GM23338 (cell line): Measurements from ENCODE around the gene FRMD4A. TPM values are rescaled to one million over a fixed set of nuclear protein-coding genes. Genes with fewer than 3 reads are reported as not detected.

Source experiments
- ATAC-seq: fragments of 200-7000 bp; cut with Tn5 transposase; 3 replicates; pipeline ENCODE4 v1.9.1; 2020
- DNase-seq: peaks from one replicate; pipeline ENCODE4 v3.0.0-alpha.2; 2015; ENCODE audit warnings: low spot score
- H2AFZ ChIP-seq: fragments of 200-600 bp; sonication (generic); 2 replicates; pipeline ENCODE4 v1.8.0; 2016; ENCODE audit warnings: antibody characterized with exemption, mild to moderate bottlenecking, moderate library complexity
- H3F3A ChIP-seq: fragments of 200-600 bp; sonication (generic); replicated peaks from 2 replicates; pipeline ENCODE4 v1.8.0; 2017; ENCODE audit warnings: antibody characterized with exemption, mixed run types, low read depth
- H3K27ac ChIP-seq: fragments of 200-600 bp; sonication (generic); 2 replicates; pipeline ENCODE4 v1.6.1; 2016; ENCODE audit warnings: low read depth
- H3K27me3 ChIP-seq: fragments of 200-600 bp; sonication (generic); 2 replicates; pipeline ENCODE4 v1.8.0; 2016; ENCODE audit warnings: mild to moderate bottlenecking, mixed run types, moderate library complexity; ENCODE audit not compliant: insufficient read depth
- H3K36me3 ChIP-seq: fragments of 200-600 bp; sonication (generic); 2 replicates; pipeline ENCODE4 v1.8.0; 2016; ENCODE audit warnings: mild to moderate bottlenecking; ENCODE audit not compliant: insufficient read depth
- H3K4me1 ChIP-seq: fragments of 200-600 bp; sonication (generic); 2 replicates; pipeline ENCODE4 v1.8.0; 2016; ENCODE audit warnings: mild to moderate bottlenecking, moderate library complexity; ENCODE audit not compliant: insufficient read depth
- H3K4me2 ChIP-seq: fragments of 200-600 bp; sonication (generic); 2 replicates; pipeline ENCODE4 v1.7.1; 2017; ENCODE audit warnings: mixed run types
- H3K4me3 ChIP-seq: fragments of 200-600 bp; sonication (generic); 2 replicates; pipeline ENCODE4 v1.6.1; 2016; ENCODE audit warnings: mixed run types
- H3K79me2 ChIP-seq: fragments of 200-600 bp; sonication (generic); replicated peaks from 2 replicates; pipeline ENCODE4 v1.8.0; 2017; ENCODE audit warnings: mild to moderate bottlenecking; ENCODE audit not compliant: insufficient read depth
- H3K9me2 ChIP-seq: fragments of 200-600 bp; sonication (generic); 2 replicates; pipeline ENCODE4 v1.8.0; 2017; ENCODE audit not compliant: insufficient read depth
- H4K20me1 ChIP-seq: fragments of 200-600 bp; sonication (generic); replicated peaks from 2 replicates; pipeline ENCODE4 v1.8.0; 2017; ENCODE audit warnings: mild to moderate bottlenecking; ENCODE audit not compliant: insufficient read depth
- H3K27ac Mint-ChIP-seq: 2 replicates; pipeline ENCODE4 v1.8.0; 2020; ENCODE audit warnings: inconsistent platforms, mild to moderate bottlenecking, moderate library complexity, mixed read lengths
- H3K27me3 Mint-ChIP-seq: 3 replicates; pipeline ENCODE4 v1.8.0; 2022; ENCODE audit warnings: low read depth, mild to moderate bottlenecking, moderate library complexity, mixed read lengths, inconsistent platforms; ENCODE audit not compliant: insufficient read depth, poor library complexity
- H3K36me3 Mint-ChIP-seq: 3 replicates; pipeline ENCODE4 v1.8.0; 2021; ENCODE audit warnings: low read depth, mild to moderate bottlenecking, inconsistent platforms, moderate library complexity, mixed read lengths
- H3K4me1 Mint-ChIP-seq: 3 replicates; pipeline ENCODE4 v1.8.0; 2020; ENCODE audit warnings: mild to moderate bottlenecking, inconsistent platforms, mixed read lengths
- H3K4me3 Mint-ChIP-seq: 3 replicates; pipeline ENCODE4 v1.8.0; 2021; ENCODE audit warnings: moderate library complexity, mild to moderate bottlenecking, inconsistent platforms, mixed read lengths
- H3K9me3 Mint-ChIP-seq: 3 replicates; pipeline ENCODE4 v1.8.0; 2020; ENCODE audit warnings: moderate library complexity, mild to moderate bottlenecking, inconsistent platforms, mixed read lengths
- CREB1 ChIP-seq: fragments of 250-450 bp; sonication (Bioruptor Pico); IDR thresholded peaks from 2 replicates; pipeline ENCODE4 v1.5.0; 2020; ENCODE audit warnings: low read depth, mild to moderate bottlenecking, moderate library complexity
- EZH2 ChIP-seq: fragments of 200-600 bp; sonication (generic); IDR thresholded peaks from one replicate; pipeline ENCODE4 v1.8.0; 2017; ENCODE audit warnings: antibody characterized with exemption, mild to moderate bottlenecking, low read depth; ENCODE audit not compliant: unreplicated experiment
- JUNB ChIP-seq: IDR thresholded peaks from one replicate; pipeline ENCODE4 v1.6.1; 2016; ENCODE audit warnings: antibody characterized with exemption; ENCODE audit not compliant: unreplicated experiment
- NANOG ChIP-seq: IDR thresholded peaks from 2 replicates; pipeline ENCODE4 v1.6.1; 2016; ENCODE audit warnings: antibody characterized with exemption, borderline replicate concordance
- POLR2AphosphoS5 ChIP-seq: IDR thresholded peaks from 2 replicates; pipeline ENCODE4 v1.6.1; 2016; ENCODE audit warnings: antibody characterized with exemption, low read depth
- STAT1 ChIP-seq: IDR thresholded peaks from one replicate; pipeline ENCODE4 v1.6.1; 2016; ENCODE audit warnings: antibody characterized with exemption; ENCODE audit not compliant: unreplicated experiment
- ZNF114 ChIP-seq: fragments of 250-450 bp; sonication (Bioruptor Pico); IDR thresholded peaks from 2 replicates; pipeline ENCODE4 v1.5.0; 2020; ENCODE audit warnings: mild to moderate bottlenecking, moderate library complexity
- ZNF331 ChIP-seq: fragments of 250-450 bp; sonication (Bioruptor Pico); IDR thresholded peaks from 2 replicates; pipeline ENCODE4 v1.5.0; 2020; ENCODE audit warnings: low read depth, mild to moderate bottlenecking, moderate library complexity
- polyA plus RNA-seq: library from polyadenylated mRNA; unstranded; fragments of >200 nt; fragmentation: Nextera tagmentation; extraction: Ambion mirVana; gene quantifications from 2 replicates; pipeline ENCODE4 v1.2.1, GENCODE V29; 2016
- total RNA-seq: library from RNA; depleted of rRNA; stranded (reverse); fragments of >200 nt; shearing (Covaris generic); gene quantifications from 2 replicates; pipeline ENCODE4 v1.2.3, GENCODE V29; 2014
- TF ChIP-seq, protein P1 (sequence below), 2 experiments: fragments of 200-600 bp in 1 of 2; sonication (generic) in 1 of 2; conservative IDR thresholded peaks; 2 replicates each; pipeline versions ENCODE4 v1.5.1 to v1.6.1; 2016 to 2017; ENCODE audit warnings: antibody characterized with exemption in 2 of 2, low read depth in 2 of 2, mild to moderate bottlenecking in 2 of 2, moderate library complexity in 1 of 2
- TF ChIP-seq, protein P2 (sequence below): fragments of 250-450 bp; sonication (Bioruptor Pico); IDR thresholded peaks from 2 replicates; pipeline ENCODE4 v1.5.0; 2020; ENCODE audit warnings: mild to moderate bottlenecking, moderate library complexity
- TF ChIP-seq, protein P3 (sequence below): IDR thresholded peaks from 2 replicates; pipeline ENCODE4 v1.6.1; 2016; ENCODE audit warnings: antibody characterized with exemption
- TF ChIP-seq, protein P4 (sequence below): IDR thresholded peaks from one replicate; pipeline ENCODE4 v1.6.1; 2018; ENCODE audit warnings: antibody characterized with exemption; ENCODE audit not compliant: unreplicated experiment

The FRMD4A gene
- total and polyA plus RNA-seq, 2 experiments from 2014 or later: 14.0 to 20.1 TPM

DNA sequence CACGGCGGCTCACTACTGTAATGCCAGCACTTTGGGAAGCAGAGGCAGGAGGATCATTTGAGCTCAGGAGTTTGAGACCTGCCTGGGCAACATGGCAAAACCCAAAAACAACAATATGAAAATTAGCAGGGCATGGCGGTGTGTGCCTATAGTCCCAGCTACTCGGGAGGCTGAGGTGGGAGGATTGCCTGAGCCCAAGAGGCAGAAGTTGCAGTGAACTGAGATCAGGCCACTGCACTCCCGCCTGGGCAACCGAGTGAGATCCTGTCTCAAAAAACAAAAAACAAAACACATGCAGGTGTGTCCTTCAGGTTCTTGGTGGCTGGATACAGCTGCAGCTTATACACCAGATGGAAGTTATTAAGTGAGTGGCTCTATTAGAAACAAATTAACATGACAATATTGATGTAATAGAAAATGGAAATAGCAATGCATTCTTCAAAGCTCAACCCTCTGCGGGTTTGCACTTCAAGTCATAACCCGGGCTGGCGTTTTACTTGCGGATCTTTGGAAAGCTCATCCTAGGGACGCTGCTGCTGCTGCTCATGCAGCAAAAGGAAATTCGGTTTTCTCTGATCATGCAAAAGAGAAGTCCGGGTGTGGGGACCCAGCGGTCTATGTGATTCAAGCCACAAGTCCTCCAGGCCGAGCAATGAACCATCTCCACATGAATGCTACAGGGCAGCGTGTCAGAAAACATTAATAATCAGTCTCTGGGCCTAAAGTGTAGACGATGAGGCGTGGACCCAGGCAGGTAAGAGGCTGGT, 462.0 kb downstream of the FRMD4A start:
- Histone ChIP-seq H4K20me1 (no peaks in the 10 kb centered on the region), H3K79me2 (peaks cover 21% of the 10 kb centered on the region), H2AFZ (no peak overlapping the region), H3K4me3 (no peak overlapping the region), H3K9me2 (no peaks in the 10 kb centered on the region), H3K4me1 (0 out of 2 replicates have a peak, but pooled peaks cover 3% of the 10 kb centered on the region), H3F3A (no peaks in the 10 kb centered on the region), H3K36me3 (no peaks in the 10 kb centered on the region), H3K4me2 (no peak overlapping the region), H3K27me3 (no peaks in the 10 kb centered on the region), H3K27ac (no peak overlapping the region; the same call in 1 of the 2 replicates)
- Mint-ChIP-seq H3K9me3 (no peaks in the 10 kb centered on the region; the same call in 1 of the 3 replicates), H3K4me1 (peaks cover 42% of the 10 kb centered on the region), H3K27ac (peak overlapping the region; percentile 50; the same call in 1 of the 2 replicates), H3K27me3 (peaks cover 2% of the 10 kb centered on the region), H3K4me3 (no peak overlapping the region), H3K36me3 (peaks cover 5% of the 10 kb centered on the region; the same call in 1 of the 3 replicates)
- DNase-seq: no peak
- ATAC-seq: no peak
- TF ChIP-seq, protein P1, sequence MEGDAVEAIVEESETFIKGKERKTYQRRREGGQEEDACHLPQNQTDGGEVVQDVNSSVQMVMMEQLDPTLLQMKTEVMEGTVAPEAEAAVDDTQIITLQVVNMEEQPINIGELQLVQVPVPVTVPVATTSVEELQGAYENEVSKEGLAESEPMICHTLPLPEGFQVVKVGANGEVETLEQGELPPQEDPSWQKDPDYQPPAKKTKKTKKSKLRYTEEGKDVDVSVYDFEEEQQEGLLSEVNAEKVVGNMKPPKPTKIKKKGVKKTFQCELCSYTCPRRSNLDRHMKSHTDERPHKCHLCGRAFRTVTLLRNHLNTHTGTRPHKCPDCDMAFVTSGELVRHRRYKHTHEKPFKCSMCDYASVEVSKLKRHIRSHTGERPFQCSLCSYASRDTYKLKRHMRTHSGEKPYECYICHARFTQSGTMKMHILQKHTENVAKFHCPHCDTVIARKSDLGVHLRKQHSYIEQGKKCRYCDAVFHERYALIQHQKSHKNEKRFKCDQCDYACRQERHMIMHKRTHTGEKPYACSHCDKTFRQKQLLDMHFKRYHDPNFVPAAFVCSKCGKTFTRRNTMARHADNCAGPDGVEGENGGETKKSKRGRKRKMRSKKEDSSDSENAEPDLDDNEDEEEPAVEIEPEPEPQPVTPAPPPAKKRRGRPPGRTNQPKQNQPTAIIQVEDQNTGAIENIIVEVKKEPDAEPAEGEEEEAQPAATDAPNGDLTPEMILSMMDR (conservative IDR thresholded peaks at IDR 0.05; ENCODE audit: low read depth in 2 of 2): no peak
- no peak for TF ChIP-seq EZH2
- TF ChIP-seq CREB1 (CRISPR knock-in tag): no peak
- TF ChIP-seq, protein P2, sequence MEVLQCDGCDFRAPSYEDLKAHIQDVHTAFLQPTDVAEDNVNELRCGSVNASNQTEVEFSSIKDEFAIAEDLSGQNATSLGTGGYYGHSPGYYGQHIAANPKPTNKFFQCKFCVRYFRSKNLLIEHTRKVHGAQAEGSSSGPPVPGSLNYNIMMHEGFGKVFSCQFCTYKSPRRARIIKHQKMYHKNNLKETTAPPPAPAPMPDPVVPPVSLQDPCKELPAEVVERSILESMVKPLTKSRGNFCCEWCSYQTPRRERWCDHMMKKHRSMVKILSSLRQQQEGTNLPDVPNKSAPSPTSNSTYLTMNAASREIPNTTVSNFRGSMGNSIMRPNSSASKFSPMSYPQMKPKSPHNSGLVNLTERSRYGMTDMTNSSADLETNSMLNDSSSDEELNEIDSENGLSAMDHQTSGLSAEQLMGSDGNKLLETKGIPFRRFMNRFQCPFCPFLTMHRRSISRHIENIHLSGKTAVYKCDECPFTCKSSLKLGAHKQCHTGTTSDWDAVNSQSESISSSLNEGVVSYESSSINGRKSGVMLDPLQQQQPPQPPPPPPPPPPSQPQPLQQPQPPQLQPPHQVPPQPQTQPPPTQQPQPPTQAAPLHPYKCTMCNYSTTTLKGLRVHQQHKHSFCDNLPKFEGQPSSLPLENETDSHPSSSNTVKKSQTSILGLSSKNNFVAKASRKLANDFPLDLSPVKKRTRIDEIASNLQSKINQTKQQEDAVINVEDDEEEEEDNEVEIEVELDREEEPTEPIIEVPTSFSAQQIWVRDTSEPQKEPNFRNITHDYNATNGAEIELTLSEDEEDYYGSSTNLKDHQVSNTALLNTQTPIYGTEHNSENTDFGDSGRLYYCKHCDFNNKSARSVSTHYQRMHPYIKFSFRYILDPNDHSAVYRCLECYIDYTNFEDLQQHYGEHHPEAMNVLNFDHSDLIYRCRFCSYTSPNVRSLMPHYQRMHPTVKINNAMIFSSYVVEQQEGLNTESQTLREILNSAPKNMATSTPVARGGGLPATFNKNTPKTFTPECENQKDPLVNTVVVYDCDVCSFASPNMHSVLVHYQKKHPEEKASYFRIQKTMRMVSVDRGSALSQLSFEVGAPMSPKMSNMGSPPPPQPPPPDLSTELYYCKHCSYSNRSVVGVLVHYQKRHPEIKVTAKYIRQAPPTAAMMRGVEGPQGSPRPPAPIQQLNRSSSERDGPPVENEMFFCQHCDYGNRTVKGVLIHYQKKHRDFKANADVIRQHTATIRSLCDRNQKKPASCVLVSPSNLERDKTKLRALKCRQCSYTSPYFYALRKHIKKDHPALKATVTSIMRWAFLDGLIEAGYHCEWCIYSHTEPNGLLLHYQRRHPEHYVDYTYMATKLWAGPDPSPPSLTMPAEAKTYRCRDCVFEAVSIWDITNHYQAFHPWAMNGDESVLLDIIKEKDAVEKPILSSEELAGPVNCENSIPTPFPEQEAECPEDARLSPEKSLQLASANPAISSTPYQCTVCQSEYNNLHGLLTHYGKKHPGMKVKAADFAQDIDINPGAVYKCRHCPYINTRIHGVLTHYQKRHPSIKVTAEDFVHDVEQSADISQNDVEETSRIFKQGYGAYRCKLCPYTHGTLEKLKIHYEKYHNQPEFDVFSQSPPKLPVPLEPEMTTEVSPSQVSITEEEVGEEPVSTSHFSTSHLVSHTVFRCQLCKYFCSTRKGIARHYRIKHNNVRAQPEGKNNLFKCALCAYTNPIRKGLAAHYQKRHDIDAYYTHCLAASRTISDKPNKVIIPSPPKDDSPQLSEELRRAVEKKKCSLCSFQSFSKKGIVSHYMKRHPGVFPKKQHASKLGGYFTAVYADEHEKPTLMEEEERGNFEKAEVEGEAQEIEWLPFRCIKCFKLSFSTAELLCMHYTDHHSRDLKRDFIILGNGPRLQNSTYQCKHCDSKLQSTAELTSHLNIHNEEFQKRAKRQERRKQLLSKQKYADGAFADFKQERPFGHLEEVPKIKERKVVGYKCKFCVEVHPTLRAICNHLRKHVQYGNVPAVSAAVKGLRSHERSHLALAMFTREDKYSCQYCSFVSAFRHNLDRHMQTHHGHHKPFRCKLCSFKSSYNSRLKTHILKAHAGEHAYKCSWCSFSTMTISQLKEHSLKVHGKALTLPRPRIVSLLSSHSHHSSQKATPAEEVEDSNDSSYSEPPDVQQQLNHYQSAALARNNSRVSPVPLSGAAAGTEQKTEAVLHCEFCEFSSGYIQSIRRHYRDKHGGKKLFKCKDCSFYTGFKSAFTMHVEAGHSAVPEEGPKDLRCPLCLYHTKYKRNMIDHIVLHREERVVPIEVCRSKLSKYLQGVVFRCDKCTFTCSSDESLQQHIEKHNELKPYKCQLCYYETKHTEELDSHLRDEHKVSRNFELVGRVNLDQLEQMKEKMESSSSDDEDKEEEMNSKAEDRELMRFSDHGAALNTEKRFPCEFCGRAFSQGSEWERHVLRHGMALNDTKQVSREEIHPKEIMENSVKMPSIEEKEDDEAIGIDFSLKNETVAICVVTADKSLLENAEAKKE (CRISPR knock-in tag): no peak
- TF ChIP-seq POLR2AphosphoS5: no peak
- TF ChIP-seq, protein P3, sequence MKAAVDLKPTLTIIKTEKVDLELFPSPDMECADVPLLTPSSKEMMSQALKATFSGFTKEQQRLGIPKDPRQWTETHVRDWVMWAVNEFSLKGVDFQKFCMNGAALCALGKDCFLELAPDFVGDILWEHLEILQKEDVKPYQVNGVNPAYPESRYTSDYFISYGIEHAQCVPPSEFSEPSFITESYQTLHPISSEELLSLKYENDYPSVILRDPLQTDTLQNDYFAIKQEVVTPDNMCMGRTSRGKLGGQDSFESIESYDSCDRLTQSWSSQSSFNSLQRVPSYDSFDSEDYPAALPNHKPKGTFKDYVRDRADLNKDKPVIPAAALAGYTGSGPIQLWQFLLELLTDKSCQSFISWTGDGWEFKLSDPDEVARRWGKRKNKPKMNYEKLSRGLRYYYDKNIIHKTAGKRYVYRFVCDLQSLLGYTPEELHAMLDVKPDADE: no peak
- no peak for TF ChIP-seq STAT1
- no peak for TF ChIP-seq ZNF331
- no peak for TF ChIP-seq NANOG
- TF ChIP-seq, protein P4, sequence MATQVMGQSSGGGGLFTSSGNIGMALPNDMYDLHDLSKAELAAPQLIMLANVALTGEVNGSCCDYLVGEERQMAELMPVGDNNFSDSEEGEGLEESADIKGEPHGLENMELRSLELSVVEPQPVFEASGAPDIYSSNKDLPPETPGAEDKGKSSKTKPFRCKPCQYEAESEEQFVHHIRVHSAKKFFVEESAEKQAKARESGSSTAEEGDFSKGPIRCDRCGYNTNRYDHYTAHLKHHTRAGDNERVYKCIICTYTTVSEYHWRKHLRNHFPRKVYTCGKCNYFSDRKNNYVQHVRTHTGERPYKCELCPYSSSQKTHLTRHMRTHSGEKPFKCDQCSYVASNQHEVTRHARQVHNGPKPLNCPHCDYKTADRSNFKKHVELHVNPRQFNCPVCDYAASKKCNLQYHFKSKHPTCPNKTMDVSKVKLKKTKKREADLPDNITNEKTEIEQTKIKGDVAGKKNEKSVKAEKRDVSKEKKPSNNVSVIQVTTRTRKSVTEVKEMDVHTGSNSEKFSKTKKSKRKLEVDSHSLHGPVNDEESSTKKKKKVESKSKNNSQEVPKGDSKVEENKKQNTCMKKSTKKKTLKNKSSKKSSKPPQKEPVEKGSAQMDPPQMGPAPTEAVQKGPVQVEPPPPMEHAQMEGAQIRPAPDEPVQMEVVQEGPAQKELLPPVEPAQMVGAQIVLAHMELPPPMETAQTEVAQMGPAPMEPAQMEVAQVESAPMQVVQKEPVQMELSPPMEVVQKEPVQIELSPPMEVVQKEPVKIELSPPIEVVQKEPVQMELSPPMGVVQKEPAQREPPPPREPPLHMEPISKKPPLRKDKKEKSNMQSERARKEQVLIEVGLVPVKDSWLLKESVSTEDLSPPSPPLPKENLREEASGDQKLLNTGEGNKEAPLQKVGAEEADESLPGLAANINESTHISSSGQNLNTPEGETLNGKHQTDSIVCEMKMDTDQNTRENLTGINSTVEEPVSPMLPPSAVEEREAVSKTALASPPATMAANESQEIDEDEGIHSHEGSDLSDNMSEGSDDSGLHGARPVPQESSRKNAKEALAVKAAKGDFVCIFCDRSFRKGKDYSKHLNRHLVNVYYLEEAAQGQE: no peak
- TF ChIP-seq JUNB: no peak
- no peak for TF ChIP-seq ZNF114
